HEK293T (cell line): ENCODE data around the gene HSPD1.

ENCODE experiments used
- CTCF ChIA-PET: fragments of 350-600 bp; formaldehyde crosslinking; extraction: SDS; loops from one replicate; lab custom pipeline; 2021; ENCODE audit warnings: antibody characterized with exemption, inconsistent platforms; lab: Yijun Ruan, JAX
- POLR2A ChIA-PET: fragments of 350-600 bp; formaldehyde crosslinking; extraction: SDS; loops from one replicate; lab custom pipeline; 2020; ENCODE audit warnings: antibody characterized with exemption, inconsistent platforms; lab: Yijun Ruan, JAX
- DNase-seq: peaks from one replicate; pipeline ENCODE4 v3.0.0; 2012; ENCODE audit warnings: mixed read lengths; ENCODE audit errors: extremely low spot score
- ARNT ChIP-seq: fragments of 450-650 bp; IDR thresholded peaks from 2 replicates; pipeline ENCODE4 v1.6.1; 2017; ENCODE audit warnings: mild to moderate bottlenecking
- BHLHE40 ChIP-seq: fragments of 450-650 bp; IDR thresholded peaks from 2 replicates; pipeline ENCODE4 v1.6.1; 2016; ENCODE audit warnings: mild to moderate bottlenecking, moderate library complexity, borderline replicate concordance
- CTBP1 ChIP-seq: fragments of 450-650 bp; IDR thresholded peaks from 2 replicates; pipeline ENCODE4 v1.6.1; 2016; ENCODE audit warnings: borderline replicate concordance
- ELF4 ChIP-seq: fragments of 450-650 bp; IDR thresholded peaks from 2 replicates; pipeline ENCODE4 v1.6.1; 2017; ENCODE audit warnings: antibody characterized with exemption
- FOXA1 ChIP-seq: fragments of 450-650 bp; IDR thresholded peaks from 2 replicates; pipeline ENCODE4 v1.6.1; 2016; ENCODE audit warnings: mild to moderate bottlenecking
- FOXK2 ChIP-seq: fragments of 450-650 bp; IDR thresholded peaks from 2 replicates; pipeline ENCODE4 v1.6.1; 2016; ENCODE audit warnings: mild to moderate bottlenecking
- FOXM1 ChIP-seq: fragments of 450-650 bp; IDR thresholded peaks from 2 replicates; pipeline ENCODE4 v1.6.1; 2017; ENCODE audit warnings: mild to moderate bottlenecking, borderline replicate concordance
- HDGF ChIP-seq: fragments of 450-650 bp; IDR thresholded peaks from 2 replicates; pipeline ENCODE4 v1.6.1; 2017; ENCODE audit warnings: antibody characterized with exemption, borderline replicate concordance
- L3MBTL2 ChIP-seq: fragments of 450-650 bp; conservative IDR thresholded peaks from 2 replicates; pipeline ENCODE4 v1.6.1; 2016; ENCODE audit warnings: mild to moderate bottlenecking
- LEF1 ChIP-seq: fragments of 450-650 bp; IDR thresholded peaks from 2 replicates; pipeline ENCODE4 v1.6.1; 2017; ENCODE audit warnings: mild to moderate bottlenecking, borderline replicate concordance
- NFRKB ChIP-seq: fragments of 450-650 bp; IDR thresholded peaks from 2 replicates; pipeline ENCODE4 v1.6.1; 2016; ENCODE audit warnings: mild to moderate bottlenecking, moderate library complexity
- PKNOX1 ChIP-seq: fragments of 450-650 bp; IDR thresholded peaks from 2 replicates; pipeline ENCODE4 v1.6.1; 2016
- SP1 ChIP-seq: fragments of 450-650 bp; IDR thresholded peaks from 2 replicates; pipeline ENCODE4 v1.6.1; 2017
- SUZ12 ChIP-seq: fragments of 450-650 bp; IDR thresholded peaks from 2 replicates; pipeline ENCODE4 v1.6.1; 2016; ENCODE audit warnings: mild to moderate bottlenecking
- TARDBP ChIP-seq: fragments of 450-650 bp; IDR thresholded peaks from 2 replicates; pipeline ENCODE4 v1.6.1; 2016
- ZNF384 ChIP-seq: fragments of 450-650 bp; IDR thresholded peaks from 2 replicates; pipeline ENCODE4 v1.6.1; 2016

HSPD1 gene

GRCh38 chr2:197500503-197501131 is 977 bp upstream of the HSPD1 start:
- no peak for DNase-seq
- CTCF ChIA-PET, result no interaction called here
- no peak for TF ChIP-seq HDGF
- no peak for TF ChIP-seq LEF1
- no peak for TF ChIP-seq BHLHE40
- TF ChIP-seq NFRKB, result no peak
- no peak for TF ChIP-seq L3MBTL2
- TF ChIP-seq ZNF384, result no peak
- 0 out of 2 replicates have a peak, but pooled peaks have one; percentile 41 for TF ChIP-seq ARNT
- TF ChIP-seq SP1, result no peak
- POLR2A ChIA-PET, result interaction anchor here (0.7 to 3.8 kb wide), 13 partner anchors 9 to 375 kb away, joined by 3 to 52 read pairs (median 5); partner anchors contain the start of genes COQ10B, MARS2, MOB4 and RFTN2

GRCh38 chr2:197498937-197499593 is 575 bp downstream of the HSPD1 start:
- TF ChIP-seq ZNF384 (no peak), HDGF (no peak), ELF4 (no peak), NFRKB (no peak), BHLHE40 (no peak), L3MBTL2 (no peak), FOXA1 (no peak), SP1 (no peak), FOXM1 (no peak), PKNOX1 (no peak), ARNT (no peak), LEF1 (no peak), SUZ12 (no peak), FOXK2 (no peak), TARDBP (no peak), CTBP1 (no peak)
- DNase-seq, result peak; percentile 40
- ChIA-PET POLR2A (interaction anchor here (0.7 to 3.8 kb wide), 16 partner anchors 8 to 395 kb away, joined by 3 to 52 read pairs (median 4); partner anchors contain the start of genes COQ10B, MOB4 and SF3B1), CTCF (no interaction called here)

- ChIA-PET POLR2A (interaction anchor here (0.7 to 1.8 kb wide), 6 partner anchors 10 to 64 kb away, joined by 3 to 8 read pairs (median 6); partner anchors contain the start of genes COQ10B, MOB4 and SF3B1), CTCF (no interaction called here)
- no peak for DNase-seq
- TF ChIP-seq BHLHE40, result no peak
- TF ChIP-seq PKNOX1, result 0 out of 2 replicates have a peak, but pooled peaks have one; percentile 0
- TF ChIP-seq ZNF384, result no peak
Measured at GRCh38 chr2:197498235-197498936, 1.3 kb downstream of the HSPD1 start.

GRCh38 chr2:197497326-197497725 is 2.3 kb downstream of the HSPD1 start:
- ChIA-PET POLR2A (interaction anchor here (1.4 kb wide), 1 partner anchor 44 kb away, joined by 5 read pairs; the partner anchor contains the start of gene COQ10B), CTCF (no interaction called here)
- no peak for DNase-seq
- TF ChIP-seq ZNF384 (no peak), ELF4 (no peak), FOXA1 (no peak), LEF1 (no peak), CTBP1 (no peak), HDGF (no peak), TARDBP (no peak), ARNT (no peak)

GRCh38 chr2:197496695-197497094 is 2.9 kb downstream of the HSPD1 start:
- POLR2A ChIA-PET, result interaction anchor here (0.8 to 1.4 kb wide), 2 partner anchors 20 to 44 kb away, joined by 3 read pairs; partner anchors contain the start of gene COQ10B
- no peak for TF ChIP-seq FOXM1
- no peak for TF ChIP-seq SUZ12
- TF ChIP-seq FOXK2, result no peak
- TF ChIP-seq BHLHE40, result no peak
- TF ChIP-seq LEF1, result no peak
- TF ChIP-seq PKNOX1, result no peak
- TF ChIP-seq TARDBP, result no peak
- CTCF ChIA-PET, result no interaction called here
- DNase-seq, result no peak
